Cardiac muscle cell (in vitro differentiated cells and primary cell): ENCODE measurements around the gene PTX3. TPM values are rescaled to one million over a fixed set of nuclear protein-coding genes. Genes with fewer than 3 reads are reported as not detected.

ENCODE experiments used
- DNase-seq, 2 donors: peaks; one replicate each; pipeline versions ENCODE4 v3.0.0 to v3.0.0-alpha.2; 2010 to 2017; ENCODE audit warnings: low read depth in 1 of 2, low spot score in 1 of 2
- H3K27ac ChIP-seq: fragments of 200-600 bp; sonication (generic); 2 replicates; pipeline ENCODE4 v1.5.1; 2016
- H3K27me3 ChIP-seq: fragments of 200-600 bp; sonication (generic); 2 replicates; pipeline ENCODE4 v1.6.0; 2016; ENCODE audit warnings: control low read depth
- H3K36me3 ChIP-seq: fragments of 200-600 bp; sonication (generic); 2 replicates; pipeline ENCODE4 v1.5.1; 2016; ENCODE audit warnings: control low read depth
- H3K4me1 ChIP-seq: fragments of 200-600 bp; sonication (generic); 2 replicates; pipeline ENCODE4 v1.8.1; 2017; ENCODE audit warnings: low read depth, mild to moderate bottlenecking, mixed run types
- H3K4me3 ChIP-seq: fragments of 200-600 bp; sonication (generic); 2 replicates; pipeline ENCODE4 v1.5.1; 2016; ENCODE audit warnings: mild to moderate bottlenecking
- H3K9me3 ChIP-seq: fragments of 200-600 bp; sonication (generic); 2 replicates; pipeline ENCODE4 v1.5.1; 2017; ENCODE audit warnings: low read depth, mild to moderate bottlenecking, control low read depth
- polyA plus RNA-seq: library from polyadenylated mRNA; unstranded; fragments of >200 nt; fragmentation: Nextera tagmentation; extraction: Ambion mirVana; gene quantifications from 2 replicates; pipeline ENCODE4 v1.2.1, GENCODE V29; 2016
- total RNA-seq: library from RNA; depleted of rRNA; stranded (reverse); fragments of >200 nt; gene quantifications from 2 replicates; pipeline ENCODE4 v1.2.3, GENCODE V29; 2016
- TF ChIP-seq, protein P1 (sequence below): IDR thresholded peaks from 2 replicates; pipeline ENCODE4 v1.5.1; 2012; ENCODE audit warnings: low read depth, mild to moderate bottlenecking, low read length

PTX3 gene
- total and polyA plus RNA-seq, 2 experiments from 2014 or later, result 1.6 to 1.7 TPM

DNA sequence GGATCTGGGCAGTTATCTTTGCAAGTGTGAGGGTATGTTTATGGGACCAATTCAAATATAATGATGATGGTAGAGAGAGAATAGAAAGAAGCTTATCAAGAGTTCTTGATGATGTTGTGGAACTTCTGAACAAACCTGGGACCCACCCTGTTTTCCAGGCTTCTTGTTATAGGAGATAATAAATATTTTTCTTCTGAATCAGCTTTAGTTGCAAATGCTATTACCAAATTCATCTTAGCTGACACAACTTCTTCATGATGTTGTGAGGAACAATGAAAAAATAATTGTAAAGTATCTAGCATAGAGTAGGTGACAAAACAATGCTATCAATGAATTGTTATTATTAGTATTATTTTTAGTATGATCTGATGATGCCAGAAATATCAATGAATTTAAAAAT lies 43.5 kb upstream of the PTX3 start:
- Histone ChIP-seq H3K9me3 (no peaks in the 10 kb centered on the region), H3K4me3 (no peak overlapping the region), H3K27ac (no peak overlapping the region), H3K27me3 (no peaks in the 10 kb centered on the region), H3K4me1 (no peaks in the 10 kb centered on the region), H3K36me3 (no peaks in the 10 kb centered on the region)
- TF ChIP-seq, protein P1, sequence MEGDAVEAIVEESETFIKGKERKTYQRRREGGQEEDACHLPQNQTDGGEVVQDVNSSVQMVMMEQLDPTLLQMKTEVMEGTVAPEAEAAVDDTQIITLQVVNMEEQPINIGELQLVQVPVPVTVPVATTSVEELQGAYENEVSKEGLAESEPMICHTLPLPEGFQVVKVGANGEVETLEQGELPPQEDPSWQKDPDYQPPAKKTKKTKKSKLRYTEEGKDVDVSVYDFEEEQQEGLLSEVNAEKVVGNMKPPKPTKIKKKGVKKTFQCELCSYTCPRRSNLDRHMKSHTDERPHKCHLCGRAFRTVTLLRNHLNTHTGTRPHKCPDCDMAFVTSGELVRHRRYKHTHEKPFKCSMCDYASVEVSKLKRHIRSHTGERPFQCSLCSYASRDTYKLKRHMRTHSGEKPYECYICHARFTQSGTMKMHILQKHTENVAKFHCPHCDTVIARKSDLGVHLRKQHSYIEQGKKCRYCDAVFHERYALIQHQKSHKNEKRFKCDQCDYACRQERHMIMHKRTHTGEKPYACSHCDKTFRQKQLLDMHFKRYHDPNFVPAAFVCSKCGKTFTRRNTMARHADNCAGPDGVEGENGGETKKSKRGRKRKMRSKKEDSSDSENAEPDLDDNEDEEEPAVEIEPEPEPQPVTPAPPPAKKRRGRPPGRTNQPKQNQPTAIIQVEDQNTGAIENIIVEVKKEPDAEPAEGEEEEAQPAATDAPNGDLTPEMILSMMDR, result no peak
- no peak for DNase-seq

DNA sequence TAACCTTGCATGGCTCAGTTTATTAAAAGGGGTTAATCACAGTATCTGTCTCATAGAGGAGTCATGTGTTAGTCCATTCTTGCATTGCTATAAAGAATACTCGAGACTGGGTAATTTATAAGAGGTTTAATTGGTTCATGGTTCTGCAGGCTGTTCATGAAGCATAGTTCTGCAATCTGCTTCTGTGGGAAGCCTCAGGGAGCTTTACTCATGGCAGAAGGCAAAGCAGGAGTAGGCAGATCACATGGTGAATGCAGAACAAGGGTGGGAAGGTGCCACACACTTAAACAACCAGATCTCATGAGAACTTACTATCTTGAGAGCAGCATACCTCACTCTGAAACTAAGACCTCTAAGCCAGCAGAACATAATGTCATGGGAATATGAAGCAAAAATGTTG lies 42.2 kb upstream of the PTX3 start:
- DNase-seq, result no peak

DNA sequence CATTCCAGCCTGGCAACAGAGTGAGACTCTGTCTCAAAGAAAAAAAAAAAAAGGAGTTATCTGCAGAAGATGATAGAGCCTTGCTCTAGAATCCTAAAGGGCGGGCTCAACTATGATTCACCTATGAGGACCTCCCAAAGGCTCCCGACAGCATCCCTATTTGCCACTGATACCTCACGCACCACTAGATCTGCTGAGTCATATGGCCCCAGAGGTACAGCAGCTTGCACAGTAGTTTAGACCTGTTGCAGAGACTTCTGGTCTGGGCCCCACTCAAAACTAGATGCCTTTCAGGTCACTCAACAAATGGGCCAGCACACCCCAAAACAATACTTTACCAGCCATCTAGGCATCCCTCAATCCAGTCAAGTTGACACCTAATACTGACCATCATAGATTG lies 38.1 kb upstream of the PTX3 start:
- no peak overlapping the region for H3K4me3 ChIP-seq
- DNase-seq, result no peak
- no peaks in the 10 kb centered on the region for H3K27me3 ChIP-seq
- H3K27ac ChIP-seq, result no peak overlapping the region
- TF ChIP-seq, protein P1, result no peak
- no peaks in the 10 kb centered on the region for H3K9me3 ChIP-seq
- H3K4me1 ChIP-seq, result no peaks in the 10 kb centered on the region
- no peaks in the 10 kb centered on the region for H3K36me3 ChIP-seq

More for the DNA sequence above, 42.2 kb upstream of the PTX3 start:
- Histone ChIP-seq H3K4me3 (no peak overlapping the region), H3K9me3 (no peaks in the 10 kb centered on the region), H3K27me3 (no peaks in the 10 kb centered on the region), H3K4me1 (no peaks in the 10 kb centered on the region), H3K36me3 (no peaks in the 10 kb centered on the region), H3K27ac (no peak overlapping the region)
- TF ChIP-seq, protein P1, result no peak

DNA sequence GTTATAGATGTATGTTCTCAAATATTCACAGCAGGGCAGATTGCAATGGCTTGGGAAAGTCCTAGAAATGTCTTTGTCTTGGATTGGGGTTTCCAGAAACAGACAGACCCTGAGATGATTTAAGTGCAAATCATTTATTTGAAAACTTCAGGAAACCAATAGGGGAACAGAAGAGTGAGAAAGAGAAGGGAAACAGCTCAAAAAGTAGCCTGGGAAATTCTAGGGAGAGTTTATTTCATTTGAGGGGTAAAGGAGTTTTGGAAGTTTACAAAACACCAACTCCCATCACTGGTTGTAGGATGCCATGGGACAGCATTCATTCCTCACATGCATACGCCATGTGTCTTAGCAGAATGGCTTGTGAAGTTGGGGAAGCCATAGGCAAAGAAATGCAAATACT lies 32.3 kb upstream of the PTX3 start:
- TF ChIP-seq, protein P1, result no peak
- no peak overlapping the region for H3K27ac ChIP-seq
- H3K36me3 ChIP-seq, result no peaks in the 10 kb centered on the region
- H3K9me3 ChIP-seq, result no peaks in the 10 kb centered on the region
- H3K4me1 ChIP-seq, result no peaks in the 10 kb centered on the region
- H3K4me3 ChIP-seq, result no peak overlapping the region
- no peaks in the 10 kb centered on the region for H3K27me3 ChIP-seq
- no peak for DNase-seq

DNA sequence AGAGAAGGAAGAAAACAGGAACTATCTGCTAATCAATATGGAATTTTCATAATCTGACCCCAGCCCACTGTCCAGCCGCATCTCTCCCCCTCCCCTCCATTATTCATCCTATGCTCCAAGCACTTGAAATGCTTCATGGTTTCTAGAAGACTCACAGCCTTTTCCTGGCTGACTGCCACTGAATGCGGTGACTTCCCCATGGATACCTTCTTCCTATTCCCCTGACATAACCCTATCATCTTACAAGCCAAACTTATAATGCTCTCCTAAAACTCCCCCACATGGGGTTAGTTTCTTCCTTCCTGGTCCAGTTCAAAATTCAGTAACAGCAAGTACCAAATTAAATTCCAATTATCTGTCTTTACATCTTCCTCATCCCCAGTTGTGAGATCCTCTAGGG lies 31.2 kb upstream of the PTX3 start:
- Histone ChIP-seq H3K9me3 (no peaks in the 10 kb centered on the region), H3K4me3 (no peak overlapping the region), H3K4me1 (no peaks in the 10 kb centered on the region), H3K27me3 (no peaks in the 10 kb centered on the region), H3K36me3 (no peaks in the 10 kb centered on the region), H3K27ac (no peak overlapping the region)
- peak in 1 of 2 donors; percentile 72 for DNase-seq
- TF ChIP-seq, protein P1, result no peak

DNA sequence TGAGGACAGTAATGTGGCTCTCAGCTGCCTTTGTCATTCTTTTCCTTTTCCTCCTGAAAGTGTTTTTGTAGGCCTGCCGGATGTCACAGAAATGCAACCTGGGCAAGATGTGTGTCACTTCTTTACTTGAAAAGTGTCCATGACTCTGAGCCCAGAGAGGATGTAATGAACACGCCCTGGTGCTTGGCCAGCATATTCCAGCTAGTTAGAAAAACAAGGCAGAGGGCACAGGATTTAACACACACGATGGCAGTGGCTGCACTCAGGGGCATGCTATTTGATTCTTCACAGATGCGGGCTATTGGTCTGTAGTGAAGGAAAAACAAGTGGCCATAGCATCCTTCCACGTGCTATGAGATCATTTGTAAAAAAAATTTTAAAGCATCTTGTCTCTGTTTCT lies 30.3 kb upstream of the PTX3 start:
- TF ChIP-seq, protein P1, result no peak
- Histone ChIP-seq H3K27me3 (no peaks in the 10 kb centered on the region), H3K4me3 (no peak overlapping the region), H3K27ac (no peak overlapping the region), H3K36me3 (no peaks in the 10 kb centered on the region), H3K9me3 (no peaks in the 10 kb centered on the region), H3K4me1 (no peaks in the 10 kb centered on the region)
- DNase-seq, result no peak
